GM12892 (cell line): Measurements from ENCODE around the gene RXFP2.

Experiments
- POLR2A ChIP-seq: IDR thresholded peaks from 2 replicates; pipeline ENCODE4 v1.6.1; 2011; ENCODE audit warnings: low read depth, low read length, control low read depth
- POLR2AphosphoS5 ChIP-seq: IDR thresholded peaks from 2 replicates; pipeline ENCODE4 v1.6.1; 2011; ENCODE audit warnings: low read depth, low read length, control low read depth
- TAF1 ChIP-seq: IDR thresholded peaks from 2 replicates; pipeline ENCODE4 v1.6.1; 2011; ENCODE audit warnings: low read depth, mild to moderate bottlenecking, control low read depth, low read length, borderline replicate concordance

GRCh38 chr13:31749929-31750328, 10.6 kb downstream of the RXFP2 start:
- TF ChIP-seq TAF1, result no peak
- TF ChIP-seq POLR2A, result no peak
- TF ChIP-seq POLR2AphosphoS5, result no peak
